NB4 (cell line): ENCODE data around the gene ZER1.
"Not testable (repeated sequence)": the region's sequence is repeated elsewhere in the genome, so short reads cannot be mapped to it uniquely, and the experiment has no call there.

ENCODE experiments used
- DNase-seq: peaks from one replicate; pipeline ENCODE4 v3.0.0; 2010; ENCODE audit warnings: low read depth
- H3K4me3 ChIP-seq: one replicate; pipeline ENCODE4 v1.5.1; 2011; ENCODE audit warnings: mild to moderate bottlenecking, low read depth, low read length, moderate library complexity
- CTCF ChIP-seq: IDR thresholded peaks from one replicate; pipeline ENCODE4 v1.5.1; 2012; ENCODE audit warnings: low read depth, low read length
- MYC ChIP-seq: IDR thresholded peaks from 2 replicates; pipeline ENCODE4 v1.6.1; 2011; ENCODE audit warnings: low read depth, low read length
- POLR2A ChIP-seq: IDR thresholded peaks from 2 replicates; pipeline ENCODE4 v1.6.1; 2011; ENCODE audit warnings: mild to moderate bottlenecking; ENCODE audit not compliant: insufficient read length; ENCODE audit errors: extremely low read depth
- TF ChIP-seq, protein P1 (sequence below): IDR thresholded peaks from 2 replicates; pipeline ENCODE4 v1.6.1; 2011; ENCODE audit warnings: low read depth, low read length

ZER1 gene

GRCh38 chr9:128696923-128697707 lies 74.6 kb downstream of the ZER1 start:
- TF ChIP-seq, protein P1, sequence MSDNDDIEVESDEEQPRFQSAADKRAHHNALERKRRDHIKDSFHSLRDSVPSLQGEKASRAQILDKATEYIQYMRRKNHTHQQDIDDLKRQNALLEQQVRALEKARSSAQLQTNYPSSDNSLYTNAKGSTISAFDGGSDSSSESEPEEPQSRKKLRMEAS, result no peak
- no peak for DNase-seq
- H3K4me3 ChIP-seq, result no peak overlapping the region

DNA sequence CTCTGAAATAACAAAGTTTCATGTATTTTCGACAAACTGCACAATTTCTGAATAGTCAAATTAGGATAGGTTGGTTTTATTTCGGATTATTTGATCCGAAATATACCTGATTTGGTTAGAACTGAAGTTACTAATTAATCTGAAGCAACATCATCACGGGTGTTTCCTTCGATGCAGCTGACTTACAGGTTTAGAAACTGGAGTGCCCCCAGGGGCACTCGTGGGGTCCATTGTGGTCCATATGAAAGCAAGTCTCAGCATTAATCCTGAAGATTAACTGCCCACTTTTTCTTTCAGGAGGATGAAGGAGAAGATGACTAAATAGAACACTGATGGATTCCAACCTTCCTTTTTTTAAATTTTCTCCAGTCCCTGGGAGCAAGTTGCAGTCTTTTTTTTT lies 77.4 kb downstream of the ZER1 start:
- no peak for DNase-seq
- TF ChIP-seq MYC (no peak), CTCF (no peak), POLR2A (no peak)
- TF ChIP-seq, protein P1, result no peak
- H3K4me3 ChIP-seq, result no peak overlapping the region

- DNase-seq, H3K4me3 ChIP-seq: not testable (repeated sequence)
These were observed 78.0 kb downstream of the ZER1 start for GRCh38 chr9:128693738-128694137.

DNA sequence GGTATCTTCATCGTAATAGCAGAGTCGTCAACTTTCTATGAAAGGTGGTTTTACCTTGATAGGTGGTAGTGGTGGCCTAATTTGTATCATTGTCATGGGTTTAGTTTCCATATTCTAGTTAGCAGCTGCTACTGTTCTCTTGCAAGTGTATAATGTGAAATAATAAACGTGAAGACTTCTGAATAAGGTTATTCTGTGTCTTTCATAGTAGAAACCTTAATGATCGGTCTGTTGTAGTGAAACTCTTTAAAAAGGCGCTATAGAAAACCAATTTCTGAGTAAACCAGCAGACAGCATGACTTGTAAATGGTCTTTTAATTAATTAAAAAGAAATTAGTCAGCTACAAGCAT lies 81.1 kb downstream of the ZER1 start:
- no peak for TF ChIP-seq CTCF
- TF ChIP-seq, protein P1, result no peak
- DNase-seq, result no peak
- H3K4me3 ChIP-seq, result peak overlapping the region; percentile 68

- peak; percentile 66 for DNase-seq
- peak overlapping the region; percentile 68 for H3K4me3 ChIP-seq
- peak; percentile 33; the same call in 1 of the 2 replicates for TF ChIP-seq MYC
- TF ChIP-seq, protein P1, result no peak
- no peak for TF ChIP-seq CTCF
- TF ChIP-seq POLR2A, result no peak
These were observed 81.7 kb downstream of the ZER1 start for GRCh38 chr9:128689820-128690683.

DNA sequence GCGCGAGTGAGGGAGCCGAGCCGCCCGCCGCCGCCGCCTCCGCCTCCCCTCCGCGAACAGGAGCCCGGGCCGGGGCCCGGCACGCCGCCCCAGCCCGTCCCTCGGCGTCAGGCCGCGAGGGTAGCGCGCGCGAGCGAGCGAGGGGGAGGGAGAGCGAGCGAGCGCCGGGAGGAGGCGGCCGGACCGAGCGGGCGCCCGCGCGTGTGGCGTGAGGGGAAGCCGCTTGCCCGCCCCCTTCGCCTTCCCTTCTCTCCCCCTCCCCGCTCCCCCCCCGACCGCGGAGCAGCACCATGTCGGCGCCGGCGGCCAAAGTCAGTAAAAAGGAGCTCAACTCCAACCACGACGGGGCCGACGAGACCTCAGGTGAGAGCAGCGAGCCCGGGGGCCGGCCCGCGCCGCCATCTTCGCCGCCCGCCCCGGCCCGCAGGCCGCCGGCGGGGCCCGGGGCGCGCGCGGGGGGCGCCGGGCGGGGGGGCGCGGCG lies 82.4 kb downstream of the ZER1 start:
- peak overlapping the region; percentile 46 for H3K4me3 ChIP-seq
- TF ChIP-seq, protein P1, result no peak
- TF ChIP-seq POLR2A (no peak), CTCF (no peak), MYC (no peak; the same call in 1 of the 2 replicates)
- DNase-seq, result no peak
